ENCODE data around the gene GSTA2. TPM values are rescaled to one million over a fixed set of nuclear protein-coding genes. Genes with fewer than 3 reads are reported as not detected.
"Not testable (repeated sequence)": the region's sequence is repeated elsewhere in the genome, so short reads cannot be mapped to it uniquely, and the experiment has no call there.

Gene GSTA2
- total RNA-seq, 1 donor from 2014 or later = not detected

- no peak for DNase-seq (ENCODE audit: low read depth in 2 of 2)
Measured at GRCh38 chr6:52726193-52726542, 37.1 kb downstream of the GSTA2 start.

- DNase-seq (ENCODE audit: low read depth in 2 of 2) = no peak
Measured at GRCh38 chr6:52725535-52726192, 37.6 kb downstream of the GSTA2 start.

GRCh38 chr6:52725143-52725534 lies 38.1 kb downstream of the GSTA2 start:
- no peak for DNase-seq (ENCODE audit: low read depth in 2 of 2)

GRCh38 chr6:52724406-52725121 lies 38.7 kb downstream of the GSTA2 start:
- peak; percentile 34 to 55 for DNase-seq (ENCODE audit: low read depth in 2 of 2)

- no peak for DNase-seq (ENCODE audit: low read depth in 2 of 2)
Measured at GRCh38 chr6:52724042-52724405, 39.3 kb downstream of the GSTA2 start.

- DNase-seq (ENCODE audit: low read depth in 2 of 2) = no peak
Measured at GRCh38 chr6:52720321-52720720, 43.0 kb downstream of the GSTA2 start.

GRCh38 chr6:52718550-52718949 lies 44.7 kb downstream of the GSTA2 start:
- DNase-seq (ENCODE audit: low read depth in 2 of 2) = no peak

- DNase-seq (ENCODE audit: low read depth in 2 of 2) = not testable (repeated sequence)
Measured at GRCh38 chr6:52714761-52715160, 48.5 kb downstream of the GSTA2 start.

GRCh38 chr6:52712136-52712535 lies 51.1 kb downstream of the GSTA2 start:
- DNase-seq (ENCODE audit: low read depth in 2 of 2) = no peak

- no peak for DNase-seq (ENCODE audit: low read depth in 2 of 2)
Measured at GRCh38 chr6:52707963-52708680, 55.2 kb downstream of the GSTA2 start.

GRCh38 chr6:52706001-52706400 lies 57.3 kb downstream of the GSTA2 start:
- no peak for DNase-seq (ENCODE audit: low read depth in 2 of 2)

- DNase-seq (ENCODE audit: low read depth in 2 of 2) = not testable (repeated sequence)
Measured at GRCh38 chr6:52704781-52705502, 58.3 kb downstream of the GSTA2 start.

- no peak for DNase-seq (ENCODE audit: low read depth in 2 of 2)
Measured at GRCh38 chr6:52704060-52704459, 59.2 kb downstream of the GSTA2 start.

Other genes starting within 250 kb of the GSTA2 start
- 12.6 and 13.5 TPM in 2 replicates for gene TRAM2, start 186.4 kb downstream of the GSTA2 start, total RNA-seq
- gene TMEM14A, start 92.4 kb downstream of the GSTA2 start, total RNA-seq = 11.0 and 12.3 TPM in 2 replicates
- not detected in 2 replicates for gene GSTA1, start 40.3 kb upstream of the GSTA2 start, total RNA-seq
- not detected in 2 replicates for gene GSTA5, start 77.3 kb upstream of the GSTA2 start, total RNA-seq
- not detected in 2 replicates for gene GSTA3, start 146.2 kb upstream of the GSTA2 start, total RNA-seq
- 14.7 and 15.7 TPM in 2 replicates for gene GSTA4, start 231.8 kb upstream of the GSTA2 start, total RNA-seq

All from dermis microvascular lymphatic vessel endothelial cell (primary cell).